Body of pancreas (tissue), 4 donors: ENCODE results near the gene BRCC3.

Experiments used
- POLR2A ChIP-seq, 3 donors: fragments of 450-650 bp; IDR thresholded peaks; one replicate each; pipeline ENCODE4 v1.6.1; 2016; ENCODE audit warnings: antibody characterized with exemption in 3 of 3, mild to moderate bottlenecking in 2 of 3
- TF ChIP-seq, protein P1 (sequence below), 7 experiments: fragments of 450-650 bp in 4 of 7; fragments of 200-600 bp in 3 of 7; sonication (generic) in 3 of 7; IDR thresholded peaks; one replicate each; pipeline ENCODE4 v1.5.1; 2016 to 2019; ENCODE audit warnings: antibody characterized with exemption in 7 of 7

- TF ChIP-seq, protein P1, sequence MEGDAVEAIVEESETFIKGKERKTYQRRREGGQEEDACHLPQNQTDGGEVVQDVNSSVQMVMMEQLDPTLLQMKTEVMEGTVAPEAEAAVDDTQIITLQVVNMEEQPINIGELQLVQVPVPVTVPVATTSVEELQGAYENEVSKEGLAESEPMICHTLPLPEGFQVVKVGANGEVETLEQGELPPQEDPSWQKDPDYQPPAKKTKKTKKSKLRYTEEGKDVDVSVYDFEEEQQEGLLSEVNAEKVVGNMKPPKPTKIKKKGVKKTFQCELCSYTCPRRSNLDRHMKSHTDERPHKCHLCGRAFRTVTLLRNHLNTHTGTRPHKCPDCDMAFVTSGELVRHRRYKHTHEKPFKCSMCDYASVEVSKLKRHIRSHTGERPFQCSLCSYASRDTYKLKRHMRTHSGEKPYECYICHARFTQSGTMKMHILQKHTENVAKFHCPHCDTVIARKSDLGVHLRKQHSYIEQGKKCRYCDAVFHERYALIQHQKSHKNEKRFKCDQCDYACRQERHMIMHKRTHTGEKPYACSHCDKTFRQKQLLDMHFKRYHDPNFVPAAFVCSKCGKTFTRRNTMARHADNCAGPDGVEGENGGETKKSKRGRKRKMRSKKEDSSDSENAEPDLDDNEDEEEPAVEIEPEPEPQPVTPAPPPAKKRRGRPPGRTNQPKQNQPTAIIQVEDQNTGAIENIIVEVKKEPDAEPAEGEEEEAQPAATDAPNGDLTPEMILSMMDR (IDR thresholded peaks at IDR 0.05), result no peak
- no peak for TF ChIP-seq POLR2A (IDR thresholded peaks at IDR 0.05)
These were observed 43.2 kb upstream of the BRCC3 start for GRCh38 chrX:155028129-155028528.
